Panc1 (cell line): Measurements from ENCODE around the gene TLE4. TPM values are rescaled to one million over a fixed set of nuclear protein-coding genes. Genes with fewer than 3 reads are reported as not detected.

Experiments
- ATAC-seq: fragments of 200-7000 bp; cut with Tn5 transposase; 2 replicates; pipeline ENCODE4 v1.9.1; 2020; ENCODE audit warnings: mild to moderate bottlenecking, moderate library complexity
- BruUV-seq: library from RNA; stranded (reverse); fragments of 400-500 nt; replicated peaks from 2 replicates; lab custom pipeline; 2021; lab: Mats Ljungman, UMichigan
- CTCF ChIA-PET: fragments of 300-600 bp; sonication (Branson Sonifier 250); formaldehyde crosslinking; loops from one replicate; lab custom pipeline; 2022; ENCODE audit warnings: antibody characterized with exemption; lab: Charles Lee
- POLR2A ChIA-PET: fragments of 300-600 bp; sonication (Branson Sonifier 250); formaldehyde crosslinking; loops from one replicate; lab custom pipeline; 2022; ENCODE audit warnings: antibody characterized with exemption; lab: Charles Lee
- DNase-seq: peaks from one replicate; pipeline ENCODE4 v3.0.0-alpha.2; 2010; ENCODE audit warnings: low read depth, low spot score
- H3K27ac ChIP-seq: 2 replicates; pipeline ENCODE4 v1.5.1; 2011; ENCODE audit warnings: mild to moderate bottlenecking, low read length, inconsistent platforms
- H3K27me3 ChIP-seq: fragments of 200-500 bp; sonication (Bioruptor generic); 2 replicates; pipeline ENCODE4 v1.6.0; 2014; ENCODE audit warnings: low read length, inconsistent platforms; ENCODE audit not compliant: control insufficient read depth, insufficient read depth
- H3K36me3 ChIP-seq: fragments of 200-500 bp; sonication (Bioruptor generic); 2 replicates; pipeline ENCODE4 v1.5.1; 2014; ENCODE audit warnings: inconsistent platforms, mild to moderate bottlenecking, low read length, moderate library complexity; ENCODE audit not compliant: control insufficient read depth, insufficient read depth
- H3K4me1 ChIP-seq: 2 replicates; pipeline ENCODE4 v1.5.1; 2011; ENCODE audit warnings: inconsistent platforms, mild to moderate bottlenecking, low read length, moderate library complexity; ENCODE audit not compliant: control insufficient read depth, insufficient read depth
- H3K4me3 ChIP-seq, 2 experiments: 2 replicates each; pipeline ENCODE4 v1.5.1; 2011 to 2012; ENCODE audit warnings: low read depth in 2 of 2, low read length in 2 of 2, mild to moderate bottlenecking in 2 of 2, inconsistent platforms in 1 of 2, moderate library complexity in 1 of 2
- H3K9me3 ChIP-seq: fragments of 200-500 bp; sonication (Bioruptor generic); 2 replicates; pipeline ENCODE4 v1.5.1; 2014; ENCODE audit warnings: low read depth, mild to moderate bottlenecking, inconsistent platforms, low read length, moderate library complexity; ENCODE audit not compliant: control insufficient read depth, insufficient read depth
- POLR2AphosphoS5 ChIP-seq: IDR thresholded peaks from 2 replicates; pipeline ENCODE4 v1.6.1; 2012; ENCODE audit warnings: mild to moderate bottlenecking, low read depth, low read length, moderate library complexity
- SIN3A ChIP-seq: IDR thresholded peaks from 2 replicates; pipeline ENCODE4 v1.6.1; 2012; ENCODE audit warnings: low read depth, mild to moderate bottlenecking, low read length, moderate library complexity, borderline replicate concordance; ENCODE audit not compliant: insufficient read depth
- TCF7L2 ChIP-seq: IDR thresholded peaks from 2 replicates; pipeline ENCODE4 v1.6.1; 2011; ENCODE audit warnings: mild to moderate bottlenecking, low read depth, low read length, inconsistent platforms
- in situ Hi-C: cut with HindIII; loops from 2 replicates; pipeline ENCODE4 v1.10.0; 2016; ENCODE audit warnings: low sequenced_read_pairs, low pct_unique_long_range_greater_than_20kb
- intact Hi-C: fragments of 100-400 bp; cut with micrococcal nuclease; formaldehyde crosslinking; loops from one replicate; pipeline ENCODE4 v1.10.0; 2022; ENCODE audit not compliant: unreplicated experiment
- total RNA-seq: library from RNA; stranded (reverse); gene quantifications from one replicate; pipeline ENCODE4 v1.2.1, GENCODE V29; 2021; ENCODE audit not compliant: unreplicated experiment
- TF ChIP-seq, protein P1 (sequence below): fragments of 450-650 bp; IDR thresholded peaks from 2 replicates; pipeline ENCODE4 v1.5.1; 2017; ENCODE audit warnings: mild to moderate bottlenecking
- TF ChIP-seq, protein P2 (sequence below), 2 experiments: IDR thresholded peaks; 2 replicates each; pipeline ENCODE4 v1.6.1; 2011 to 2012; ENCODE audit warnings: low read depth in 2 of 2, control low read depth in 1 of 2, low read length in 1 of 2, mild to moderate bottlenecking in 1 of 2, moderate library complexity in 1 of 2; ENCODE audit not compliant: insufficient read depth in 1 of 2

Gene TLE4
- total RNA-seq, 1 experiment from 2014 or later: 8.7 TPM

DNA sequence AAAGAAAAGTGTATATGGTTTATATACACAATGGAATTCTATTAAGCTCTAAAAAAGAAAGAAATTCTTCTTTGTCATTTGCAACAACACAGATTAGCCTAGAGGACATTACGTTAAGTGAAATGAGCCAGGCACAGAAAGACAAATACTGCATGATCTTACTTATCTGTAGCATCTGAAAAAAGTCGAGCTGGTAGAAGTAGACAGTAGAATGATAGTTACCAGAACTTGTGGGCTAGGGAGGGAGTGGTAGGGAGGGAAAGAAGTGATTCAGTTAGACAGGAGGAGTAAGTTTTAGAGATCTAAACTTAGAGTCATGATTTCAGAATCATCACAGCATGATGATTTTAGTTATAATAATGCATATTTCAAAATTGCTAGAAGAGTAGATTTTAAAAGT is 184.6 kb downstream of the TLE4 start:
- no peak for ATAC-seq
- Histone ChIP-seq H3K27ac (no peak overlapping the region), H3K36me3 (no peaks in the 10 kb centered on the region), H3K9me3 (no peaks in the 10 kb centered on the region), H3K4me1 (no peaks in the 10 kb centered on the region), H3K27me3 (no peaks in the 10 kb centered on the region), H3K4me3 (no peak overlapping the region)
- ChIA-PET CTCF (no interaction called here), POLR2A (no interaction called here)
- intact Hi-C loops (no loop called here), in situ Hi-C loops (no loop called here)
- BruUV-seq: no TSS peak
- no peak for TF ChIP-seq TCF7L2
- TF ChIP-seq POLR2AphosphoS5: no peak
- TF ChIP-seq, protein P1, sequence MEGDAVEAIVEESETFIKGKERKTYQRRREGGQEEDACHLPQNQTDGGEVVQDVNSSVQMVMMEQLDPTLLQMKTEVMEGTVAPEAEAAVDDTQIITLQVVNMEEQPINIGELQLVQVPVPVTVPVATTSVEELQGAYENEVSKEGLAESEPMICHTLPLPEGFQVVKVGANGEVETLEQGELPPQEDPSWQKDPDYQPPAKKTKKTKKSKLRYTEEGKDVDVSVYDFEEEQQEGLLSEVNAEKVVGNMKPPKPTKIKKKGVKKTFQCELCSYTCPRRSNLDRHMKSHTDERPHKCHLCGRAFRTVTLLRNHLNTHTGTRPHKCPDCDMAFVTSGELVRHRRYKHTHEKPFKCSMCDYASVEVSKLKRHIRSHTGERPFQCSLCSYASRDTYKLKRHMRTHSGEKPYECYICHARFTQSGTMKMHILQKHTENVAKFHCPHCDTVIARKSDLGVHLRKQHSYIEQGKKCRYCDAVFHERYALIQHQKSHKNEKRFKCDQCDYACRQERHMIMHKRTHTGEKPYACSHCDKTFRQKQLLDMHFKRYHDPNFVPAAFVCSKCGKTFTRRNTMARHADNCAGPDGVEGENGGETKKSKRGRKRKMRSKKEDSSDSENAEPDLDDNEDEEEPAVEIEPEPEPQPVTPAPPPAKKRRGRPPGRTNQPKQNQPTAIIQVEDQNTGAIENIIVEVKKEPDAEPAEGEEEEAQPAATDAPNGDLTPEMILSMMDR: no peak
- TF ChIP-seq SIN3A: no peak
- TF ChIP-seq, protein P2, sequence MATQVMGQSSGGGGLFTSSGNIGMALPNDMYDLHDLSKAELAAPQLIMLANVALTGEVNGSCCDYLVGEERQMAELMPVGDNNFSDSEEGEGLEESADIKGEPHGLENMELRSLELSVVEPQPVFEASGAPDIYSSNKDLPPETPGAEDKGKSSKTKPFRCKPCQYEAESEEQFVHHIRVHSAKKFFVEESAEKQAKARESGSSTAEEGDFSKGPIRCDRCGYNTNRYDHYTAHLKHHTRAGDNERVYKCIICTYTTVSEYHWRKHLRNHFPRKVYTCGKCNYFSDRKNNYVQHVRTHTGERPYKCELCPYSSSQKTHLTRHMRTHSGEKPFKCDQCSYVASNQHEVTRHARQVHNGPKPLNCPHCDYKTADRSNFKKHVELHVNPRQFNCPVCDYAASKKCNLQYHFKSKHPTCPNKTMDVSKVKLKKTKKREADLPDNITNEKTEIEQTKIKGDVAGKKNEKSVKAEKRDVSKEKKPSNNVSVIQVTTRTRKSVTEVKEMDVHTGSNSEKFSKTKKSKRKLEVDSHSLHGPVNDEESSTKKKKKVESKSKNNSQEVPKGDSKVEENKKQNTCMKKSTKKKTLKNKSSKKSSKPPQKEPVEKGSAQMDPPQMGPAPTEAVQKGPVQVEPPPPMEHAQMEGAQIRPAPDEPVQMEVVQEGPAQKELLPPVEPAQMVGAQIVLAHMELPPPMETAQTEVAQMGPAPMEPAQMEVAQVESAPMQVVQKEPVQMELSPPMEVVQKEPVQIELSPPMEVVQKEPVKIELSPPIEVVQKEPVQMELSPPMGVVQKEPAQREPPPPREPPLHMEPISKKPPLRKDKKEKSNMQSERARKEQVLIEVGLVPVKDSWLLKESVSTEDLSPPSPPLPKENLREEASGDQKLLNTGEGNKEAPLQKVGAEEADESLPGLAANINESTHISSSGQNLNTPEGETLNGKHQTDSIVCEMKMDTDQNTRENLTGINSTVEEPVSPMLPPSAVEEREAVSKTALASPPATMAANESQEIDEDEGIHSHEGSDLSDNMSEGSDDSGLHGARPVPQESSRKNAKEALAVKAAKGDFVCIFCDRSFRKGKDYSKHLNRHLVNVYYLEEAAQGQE (IDR thresholded peaks at IDR 0.05; ENCODE audit: insufficient read depth in 1 of 2, low read depth in 2 of 2, low read length in 1 of 2): no peak
- DNase-seq: no peak

DNA sequence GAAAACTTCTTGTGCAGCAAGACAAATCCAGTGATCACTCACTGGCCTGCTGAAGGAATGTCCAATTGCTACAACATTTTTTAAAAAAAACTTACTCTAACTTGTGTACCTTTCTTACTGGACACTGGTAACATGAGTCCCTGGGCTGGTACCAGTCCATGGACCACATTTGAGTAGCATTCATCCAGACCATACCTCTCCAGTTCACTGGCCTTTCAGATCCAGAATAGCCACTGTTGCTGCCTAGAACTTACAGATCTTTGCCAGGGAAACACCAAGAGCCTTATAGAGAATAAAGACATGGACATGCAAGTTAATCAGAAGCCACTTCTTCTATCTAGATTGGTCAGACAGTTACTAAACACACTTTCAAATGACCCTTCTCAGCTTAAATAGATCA is 185.3 kb downstream of the TLE4 start:
- TF ChIP-seq SIN3A: no peak
- TF ChIP-seq TCF7L2: no peak
- TF ChIP-seq, protein P1: no peak
- TF ChIP-seq, protein P2 (IDR thresholded peaks at IDR 0.05; ENCODE audit: insufficient read depth in 1 of 2, low read depth in 2 of 2, low read length in 1 of 2): no peak
- TF ChIP-seq POLR2AphosphoS5: no peak
- CTCF ChIA-PET: no interaction called here
- Histone ChIP-seq H3K27ac (no peak overlapping the region), H3K9me3 (no peaks in the 10 kb centered on the region), H3K4me3 (no peak overlapping the region), H3K27me3 (no peaks in the 10 kb centered on the region), H3K4me1 (no peaks in the 10 kb centered on the region), H3K36me3 (no peaks in the 10 kb centered on the region)
- ATAC-seq (no peak), DNase-seq (no peak)
- POLR2A ChIA-PET: no interaction called here
- in situ Hi-C loops: no loop called here
- BruUV-seq: no TSS peak
- intact Hi-C loops: no loop called here
